NCI-H2171 (cell line): Measurements from ENCODE around the gene INHA.

ENCODE experiments used
- DNase-seq: peaks from one replicate; lab custom pipeline; 2025; lab: John Stamatoyannopoulos, UW

Gene INHA

DNA sequence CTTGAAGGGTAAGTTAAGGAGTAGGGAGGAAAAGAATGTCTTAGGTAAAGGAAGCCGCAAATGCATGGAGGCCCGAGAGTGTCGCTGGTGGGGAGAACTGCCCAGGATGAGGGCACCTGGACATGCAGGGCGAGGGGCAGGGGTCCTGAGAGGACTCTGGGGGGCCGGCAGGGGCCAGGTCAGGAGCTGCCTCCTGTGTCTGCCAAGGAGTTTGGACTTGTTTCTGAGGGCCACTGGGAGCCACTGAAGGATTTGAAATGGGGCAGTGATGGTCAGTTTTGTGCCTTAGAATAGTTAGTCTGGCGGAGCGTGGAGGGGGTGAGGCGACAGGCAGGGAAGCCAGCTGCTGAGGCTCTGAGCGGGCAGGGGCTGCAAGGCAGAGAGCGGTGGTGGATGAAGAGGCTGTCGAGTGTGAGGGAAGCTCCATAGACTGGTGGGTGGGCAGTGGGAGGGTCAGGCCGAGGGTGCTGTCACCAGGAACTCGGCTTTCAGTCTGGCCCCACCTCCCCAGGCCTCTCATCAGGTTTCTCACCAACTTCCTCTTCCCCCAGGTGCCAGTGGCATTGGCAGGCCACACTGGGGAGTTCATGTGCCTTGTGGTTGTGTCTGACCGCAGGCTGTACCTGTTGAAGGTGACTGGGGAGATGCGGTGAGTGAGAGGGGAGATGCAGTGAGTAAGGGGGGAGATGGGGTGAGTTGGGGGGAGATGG, 40.6 kb downstream of the INHA start:
- DNase-seq: no peak

DNA sequence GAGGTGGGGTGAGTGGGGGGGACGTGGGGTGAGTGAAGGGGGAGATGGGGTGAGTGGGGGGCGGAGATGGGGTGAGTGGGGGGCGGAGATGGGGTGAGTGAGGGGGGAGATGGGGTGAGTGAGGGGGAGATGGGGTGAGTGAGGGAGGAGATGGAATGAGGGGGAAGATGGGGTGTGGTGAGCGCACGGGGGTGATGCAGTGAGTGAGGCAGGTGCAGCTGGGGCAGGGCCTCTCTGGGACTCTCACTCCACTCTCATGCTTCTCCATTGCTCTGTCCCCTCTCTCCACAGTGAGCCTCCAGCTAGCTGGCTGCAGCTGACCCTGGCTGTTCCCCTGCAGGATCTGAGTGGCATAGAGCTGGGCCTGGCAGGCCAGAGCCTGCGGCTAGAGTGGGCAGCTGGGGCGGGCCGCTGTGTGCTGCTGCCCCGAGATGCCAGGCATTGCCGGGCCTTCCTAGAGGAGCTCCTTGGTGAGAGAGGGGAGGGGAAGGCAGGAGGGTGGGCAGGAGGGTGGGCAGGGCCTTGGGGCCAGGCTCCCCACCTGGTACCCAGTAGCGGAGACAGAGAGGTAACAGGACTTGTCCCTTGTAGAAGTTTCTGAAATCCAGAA, 41.5 kb downstream of the INHA start:
- no peak for DNase-seq

DNA sequence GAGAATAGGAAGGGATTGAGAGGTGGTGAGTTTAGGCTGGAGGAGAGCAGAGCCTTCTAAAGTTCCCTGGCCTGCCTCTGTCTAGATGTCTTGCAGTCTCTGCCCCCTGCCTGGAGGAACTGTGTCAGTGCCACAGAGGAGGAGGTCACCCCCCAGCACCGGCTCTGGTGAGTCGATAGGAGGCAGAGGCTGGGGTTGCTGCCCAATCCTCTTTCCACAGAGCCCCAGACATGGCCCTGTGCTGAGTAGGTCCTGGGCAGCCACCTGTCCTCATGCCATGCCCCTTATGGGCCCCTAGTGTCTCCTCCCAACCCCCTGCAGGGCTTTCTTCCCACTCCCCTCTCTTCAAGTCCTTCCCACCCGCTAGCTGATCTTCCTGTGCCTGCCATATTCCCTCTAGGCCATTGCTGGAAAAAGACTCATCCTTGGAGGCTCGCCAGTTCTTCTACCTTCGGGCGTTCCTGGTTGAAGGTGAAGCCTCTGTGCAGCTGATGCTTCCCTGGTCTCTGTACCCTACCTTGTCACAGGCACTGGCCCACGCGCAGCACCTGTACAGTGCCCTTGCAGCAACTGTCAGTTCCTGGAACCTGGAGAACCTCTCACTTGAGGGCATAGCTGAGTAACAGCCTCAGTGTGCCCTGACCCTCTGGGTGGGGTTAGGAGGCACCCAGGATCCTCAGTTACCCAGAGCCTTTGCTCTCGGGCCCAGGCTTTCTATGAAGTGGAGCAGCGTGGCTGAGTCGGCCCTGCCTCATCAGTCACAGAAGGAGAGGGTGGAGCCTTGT, 42.2 kb downstream of the INHA start:
- no peak for DNase-seq

DNA sequence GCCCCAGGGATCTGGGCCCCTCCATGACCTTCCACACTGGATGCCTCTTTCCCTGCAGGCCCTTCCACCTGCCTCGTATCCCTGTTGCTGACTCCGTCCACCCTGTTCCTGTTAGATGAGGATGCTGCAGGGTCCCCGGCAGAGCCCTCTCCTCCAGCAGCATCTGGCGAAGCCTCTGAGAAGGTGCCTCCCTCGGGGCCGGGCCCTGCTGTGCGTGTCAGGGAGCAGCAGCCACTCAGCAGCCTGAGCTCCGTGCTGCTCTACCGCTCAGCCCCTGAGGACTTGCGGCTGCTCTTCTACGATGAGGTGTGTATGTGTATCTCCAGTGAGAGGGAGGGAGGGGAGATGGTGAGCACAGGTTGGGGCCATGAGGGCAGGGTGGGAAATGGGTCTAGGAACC, 42.9 kb downstream of the INHA start:
- peak; percentile 49 for DNase-seq

DNA sequence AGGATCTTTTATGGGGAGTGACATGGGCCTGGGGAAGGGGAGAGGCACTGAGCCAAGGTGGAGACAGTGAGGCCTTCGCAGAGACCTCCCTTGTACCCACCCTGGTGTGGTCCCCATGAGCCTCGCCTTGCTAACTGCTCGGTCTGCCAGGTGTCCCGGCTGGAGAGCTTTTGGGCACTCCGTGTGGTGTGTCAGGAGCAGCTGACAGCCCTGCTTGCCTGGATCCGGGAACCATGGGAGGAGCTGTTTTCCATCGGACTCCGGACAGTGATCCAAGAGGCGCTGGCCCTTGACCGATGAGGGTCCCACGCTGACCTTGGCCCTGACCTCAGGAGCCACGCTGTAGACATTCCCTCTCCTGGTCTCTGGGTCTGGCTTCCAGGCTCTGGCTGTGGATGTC, 43.8 kb downstream of the INHA start:
- no peak for DNase-seq

DNA sequence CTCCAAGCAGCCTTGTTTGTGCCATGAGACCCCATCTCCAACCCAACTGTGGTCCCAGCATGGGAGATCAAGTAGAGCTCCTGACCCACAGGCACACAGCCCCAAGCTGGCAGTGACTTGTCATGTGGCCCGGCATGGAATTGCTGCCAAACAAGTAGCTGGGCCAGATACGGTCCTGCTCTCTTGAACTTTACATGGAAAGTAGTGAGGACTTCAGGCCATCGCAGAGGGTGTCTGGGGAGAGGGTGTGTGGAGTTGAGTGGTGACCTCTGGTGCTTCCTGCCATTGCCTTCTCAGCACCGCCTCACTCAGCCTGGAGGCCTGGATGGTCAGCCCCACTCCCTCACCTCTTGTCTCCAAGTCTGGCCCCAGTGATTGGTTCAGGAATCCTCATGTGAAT, 44.4 kb downstream of the INHA start:
- no peak for DNase-seq

DNA sequence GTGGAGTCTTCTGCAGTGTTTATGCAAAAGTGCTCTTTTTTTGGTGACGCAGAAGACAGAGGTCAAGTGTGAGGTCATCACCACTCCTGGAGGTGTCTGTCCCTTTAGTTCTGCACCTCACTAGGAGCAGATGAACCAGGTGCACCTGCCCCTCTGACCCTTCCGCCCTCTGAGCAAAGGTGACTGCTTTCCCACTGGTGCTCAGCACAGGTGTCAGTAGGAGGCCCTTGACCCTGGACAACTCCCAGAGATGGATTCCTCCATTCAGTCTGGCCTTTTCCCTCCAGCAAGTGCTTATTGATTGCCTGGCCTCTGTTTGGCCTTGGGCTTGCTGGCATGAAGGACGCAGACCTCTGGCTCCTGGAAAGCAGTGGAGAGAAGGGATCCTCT, 46.6 kb downstream of the INHA start:
- DNase-seq: no peak

DNA sequence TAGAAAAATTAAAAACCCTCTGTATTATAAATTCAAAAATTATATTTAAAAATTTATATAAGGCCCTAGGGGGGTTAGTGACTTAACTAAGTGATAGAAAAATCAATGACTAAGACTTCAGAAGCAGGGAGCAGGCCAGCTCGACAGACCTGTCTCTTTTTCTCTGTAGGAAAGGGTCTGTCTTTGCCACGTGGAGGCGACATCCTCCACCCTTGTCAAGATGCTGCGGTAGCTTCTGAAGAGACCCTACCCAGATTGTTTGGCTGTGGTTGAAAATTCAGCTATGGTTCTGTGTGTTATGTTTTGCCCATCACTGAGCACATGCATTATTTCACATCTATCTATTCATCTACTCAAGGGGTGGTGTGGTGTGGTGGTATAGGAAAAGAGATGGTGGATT, 47.1 kb downstream of the INHA start:
- DNase-seq: no peak

DNA sequence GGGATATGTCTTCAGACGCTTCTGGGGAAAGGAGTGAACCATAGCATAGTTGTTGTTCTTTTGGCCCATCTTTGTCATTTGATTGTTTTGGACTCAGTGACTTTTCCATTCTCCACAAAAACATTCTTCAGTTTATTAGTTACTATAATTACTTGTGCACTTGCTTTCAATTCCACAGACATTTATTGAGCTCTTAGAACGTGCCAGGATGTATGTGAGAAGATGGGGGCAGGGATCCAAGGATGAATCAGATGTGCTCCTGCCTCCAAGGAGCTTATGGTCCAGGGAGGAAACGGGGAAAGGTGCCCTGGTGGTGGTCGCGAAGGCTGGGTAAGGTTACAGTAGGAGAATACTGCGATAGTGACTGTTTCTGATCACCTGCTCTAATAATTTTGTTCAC, 48.4 kb downstream of the INHA start:
- no peak for DNase-seq

DNA sequence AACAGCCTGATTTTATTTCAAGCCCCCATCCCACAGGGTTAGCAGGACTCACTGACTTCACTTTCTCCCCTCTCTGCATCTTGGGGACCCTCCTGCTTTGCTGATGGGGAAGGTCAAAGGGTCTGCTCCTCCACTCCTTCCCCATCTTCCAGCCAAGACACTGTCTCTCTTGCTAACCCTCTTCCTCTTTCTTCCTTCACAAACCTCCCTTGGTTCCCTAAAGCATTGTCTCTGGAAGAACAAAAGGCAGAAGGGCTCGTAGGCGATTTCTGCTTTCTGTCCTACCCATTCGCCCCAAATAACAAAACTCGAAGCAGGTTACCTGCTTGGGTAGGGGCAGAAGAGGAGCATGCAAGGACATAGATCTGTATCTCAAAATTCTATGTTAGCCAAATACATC, 49.8 kb downstream of the INHA start:
- DNase-seq: no peak

DNA sequence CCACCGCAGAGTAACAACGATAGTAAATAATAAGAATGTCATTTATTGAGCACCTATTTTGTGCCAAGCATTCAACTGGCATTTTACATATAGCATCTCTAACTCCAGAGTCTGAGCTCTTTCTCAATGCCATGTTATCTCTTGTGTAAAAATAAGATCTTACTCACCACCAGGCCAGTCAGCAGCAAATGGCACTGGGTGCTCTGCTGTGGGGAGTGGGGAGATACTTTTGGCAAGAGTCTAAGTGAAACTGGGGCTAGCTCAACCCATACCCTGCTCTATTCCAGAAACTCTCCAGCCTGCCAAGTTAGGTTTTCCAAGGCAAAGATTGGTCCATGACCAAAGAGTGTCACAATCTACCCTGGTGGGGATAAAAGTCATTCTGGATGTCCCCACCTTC, 50.4 kb downstream of the INHA start:
- no peak for DNase-seq

DNA sequence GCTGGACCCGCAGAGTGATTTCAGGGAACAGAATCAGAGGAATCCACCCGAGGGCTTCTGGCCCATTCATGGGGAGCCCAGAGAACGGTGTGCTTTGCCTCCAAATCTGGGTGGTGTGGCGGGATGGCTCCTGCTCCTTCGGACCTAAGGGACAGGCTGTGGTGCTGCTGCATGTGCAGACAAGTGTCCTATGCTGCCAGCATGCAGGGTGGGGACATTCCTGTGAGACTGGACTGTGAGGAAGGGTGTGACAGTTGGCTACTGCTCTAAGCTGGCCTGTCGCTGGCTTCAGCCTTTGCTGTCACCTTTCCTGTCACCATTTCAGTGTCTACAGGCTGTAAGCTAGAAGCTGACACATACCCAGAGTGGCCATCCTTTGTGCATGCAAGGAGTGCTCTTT, 52.5 kb downstream of the INHA start:
- DNase-seq: no peak

DNA sequence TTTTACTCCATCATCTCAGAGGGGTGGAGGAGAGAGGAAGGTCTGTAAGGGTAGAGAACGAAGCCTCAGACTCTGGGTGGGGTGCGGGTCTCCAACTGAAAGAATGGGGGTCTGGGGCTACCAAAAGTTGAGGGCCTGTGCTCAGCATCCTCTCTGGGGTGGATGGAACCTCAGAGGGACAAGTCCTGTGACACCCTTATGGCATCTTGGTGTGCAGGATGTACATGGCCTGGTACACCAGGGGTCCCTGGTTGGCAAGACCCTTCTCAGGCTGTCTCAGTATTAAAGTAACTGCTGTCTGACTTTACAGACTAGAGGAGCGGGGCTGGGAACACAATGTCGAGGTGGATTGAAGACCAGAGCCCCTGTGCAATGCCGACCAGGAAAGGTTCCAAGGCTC, 53.1 kb downstream of the INHA start:
- DNase-seq: no peak
